Gastrocnemius medialis (tissue), 4 donors: ENCODE measurements around the gene SLC25A22. TPM values are rescaled to one million over a fixed set of nuclear protein-coding genes. Genes with fewer than 3 reads are reported as not detected.

Experiments
- ATAC-seq, 2 donors: fragments of 150-250 bp; one replicate each; pipeline ENCODE4 v1.9.1; 2016
- DNase-seq, 2 donors: peaks; one replicate each; pipeline ENCODE4 v3.0.0-alpha.2; 2019
- H3K27ac ChIP-seq, 4 donors: fragments of 200-600 bp; sonication (generic); 1 replicate in 1 of 4; 2 replicates in 3 of 4; pipeline ENCODE4 v1.5.1; 2016 to 2018; ENCODE audit warnings: mild to moderate bottlenecking in 2 of 4, moderate library complexity in 1 of 4
- H3K27me3 ChIP-seq, 3 donors: fragments of 200-600 bp; sonication (generic) in 2 of 3; 1 replicate in 1 of 3; 2 replicates in 2 of 3; pipeline versions ENCODE4 v1.5.1 to v1.6.0; 2016 to 2019; ENCODE audit warnings: mild to moderate bottlenecking in 1 of 3, moderate library complexity in 1 of 3
- H3K36me3 ChIP-seq, 2 donors: fragments of 200-600 bp; sonication (generic) in 1 of 2; one replicate each; pipeline ENCODE4 v1.5.1; 2017 to 2018
- H3K4me1 ChIP-seq, 2 donors: fragments of 200-600 bp; sonication (generic) in 1 of 2; one replicate each; pipeline ENCODE4 v1.5.1; 2016 to 2017; ENCODE audit warnings: mild to moderate bottlenecking in 2 of 2
- H3K4me3 ChIP-seq, 4 donors: fragments of 200-600 bp; sonication (generic) in 3 of 4; 1 replicate in 1 of 4; 2 replicates in 3 of 4; pipeline ENCODE4 v1.5.1; 2016 to 2019; ENCODE audit warnings: mild to moderate bottlenecking in 2 of 4
- H3K9me3 ChIP-seq, 3 donors: fragments of 200-600 bp; sonication (generic) in 2 of 3; 1 replicate in 1 of 3; 2 replicates in 2 of 3; pipeline ENCODE4 v1.5.1; 2016 to 2019
- POLR2A ChIP-seq, 2 donors: fragments of 450-650 bp; IDR thresholded peaks; one replicate each; pipeline ENCODE4 v1.6.1; 2017; ENCODE audit warnings: antibody characterized with exemption in 2 of 2, mild to moderate bottlenecking in 2 of 2, moderate library complexity in 2 of 2
- in situ Hi-C, 4 donors: fragments of 200-750 bp; cut with MboI; loops; one replicate each; pipeline versions ENCODE4 v1.15.0 to v1.8.0; 2017; ENCODE audit warnings: low sequenced_read_pairs in 4 of 4
- intact Hi-C: fragments of 100-400 bp; cut with DNase I; formaldehyde crosslinking; loops from one replicate; pipeline ENCODE4 v1.15.1; 2023; ENCODE audit warnings: low total_unique reads
- total RNA-seq, 4 donors: library from RNA; depleted of rRNA; stranded (reverse); fragments of >200 nt; gene quantifications; one replicate each; pipeline versions ENCODE4 v1.1.0 to v1.2.3, GENCODE V29; 2016
- TF ChIP-seq, protein P1 (sequence below), 5 experiments: fragments of 450-650 bp in 3 of 5; fragments of 200-600 bp in 2 of 5; sonication (generic) in 2 of 5; IDR thresholded peaks in 4 of 5; conservative IDR thresholded peaks in 1 of 5; 1 replicate in 4 of 5; 2 replicates in 1 of 5; pipeline ENCODE4 v1.5.1; 2016 to 2019; ENCODE audit warnings: antibody characterized with exemption in 5 of 5, mild to moderate bottlenecking in 3 of 5, moderate library complexity in 3 of 5

Gene SLC25A22
- total RNA-seq, 4 donors from 2014 or later, result 0.80 to 1.5 (median 1.0) TPM; not detected in 1

DNA sequence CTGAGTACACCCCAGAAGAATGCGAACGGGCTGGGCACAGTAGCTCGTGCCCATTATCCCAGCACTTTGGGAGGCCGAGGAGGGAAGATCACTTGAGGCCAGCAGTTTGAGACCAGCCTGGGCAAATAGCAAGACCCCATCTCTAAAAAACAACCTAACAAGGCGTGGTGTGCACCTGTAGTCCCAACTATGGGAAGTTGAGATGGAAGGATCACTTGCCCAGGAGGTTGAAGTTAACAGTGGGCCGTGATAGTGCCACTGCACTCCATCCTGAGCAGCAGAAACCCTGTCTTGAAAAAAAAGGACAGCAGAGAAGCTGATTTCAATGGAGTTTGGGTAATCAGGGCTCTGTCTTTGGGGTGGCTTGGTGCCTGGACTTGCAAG is 15.0 kb upstream of the SLC25A22 start:
- H3K9me3 ChIP-seq, result no peaks in the 10 kb centered on the region
- H3K27ac ChIP-seq, result peak overlapping the region in 3 of 4 donors; percentile 97 to 100 (median 100)
- ATAC-seq (no peak), DNase-seq (no peak)
- intact Hi-C loops, result no loop called here
- peaks cover 29 to 31% of the 10 kb centered on the region in 2 donors for H3K4me1 ChIP-seq
- no peaks in the 10 kb centered on the region for H3K27me3 ChIP-seq
- no peak overlapping the region for H3K4me3 ChIP-seq
- peaks cover 0 to 38% of the 10 kb centered on the region in 2 donors for H3K36me3 ChIP-seq
- no peak for TF ChIP-seq POLR2A (IDR thresholded peaks at IDR 0.05)
- TF ChIP-seq, protein P1, sequence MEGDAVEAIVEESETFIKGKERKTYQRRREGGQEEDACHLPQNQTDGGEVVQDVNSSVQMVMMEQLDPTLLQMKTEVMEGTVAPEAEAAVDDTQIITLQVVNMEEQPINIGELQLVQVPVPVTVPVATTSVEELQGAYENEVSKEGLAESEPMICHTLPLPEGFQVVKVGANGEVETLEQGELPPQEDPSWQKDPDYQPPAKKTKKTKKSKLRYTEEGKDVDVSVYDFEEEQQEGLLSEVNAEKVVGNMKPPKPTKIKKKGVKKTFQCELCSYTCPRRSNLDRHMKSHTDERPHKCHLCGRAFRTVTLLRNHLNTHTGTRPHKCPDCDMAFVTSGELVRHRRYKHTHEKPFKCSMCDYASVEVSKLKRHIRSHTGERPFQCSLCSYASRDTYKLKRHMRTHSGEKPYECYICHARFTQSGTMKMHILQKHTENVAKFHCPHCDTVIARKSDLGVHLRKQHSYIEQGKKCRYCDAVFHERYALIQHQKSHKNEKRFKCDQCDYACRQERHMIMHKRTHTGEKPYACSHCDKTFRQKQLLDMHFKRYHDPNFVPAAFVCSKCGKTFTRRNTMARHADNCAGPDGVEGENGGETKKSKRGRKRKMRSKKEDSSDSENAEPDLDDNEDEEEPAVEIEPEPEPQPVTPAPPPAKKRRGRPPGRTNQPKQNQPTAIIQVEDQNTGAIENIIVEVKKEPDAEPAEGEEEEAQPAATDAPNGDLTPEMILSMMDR (IDR thresholded peaks at IDR 0.05 in 4 of 5, conservative IDR thresholded peaks at IDR 0.05 in 1 of 5), result no peak
- in situ Hi-C loops, result no loop called here

DNA sequence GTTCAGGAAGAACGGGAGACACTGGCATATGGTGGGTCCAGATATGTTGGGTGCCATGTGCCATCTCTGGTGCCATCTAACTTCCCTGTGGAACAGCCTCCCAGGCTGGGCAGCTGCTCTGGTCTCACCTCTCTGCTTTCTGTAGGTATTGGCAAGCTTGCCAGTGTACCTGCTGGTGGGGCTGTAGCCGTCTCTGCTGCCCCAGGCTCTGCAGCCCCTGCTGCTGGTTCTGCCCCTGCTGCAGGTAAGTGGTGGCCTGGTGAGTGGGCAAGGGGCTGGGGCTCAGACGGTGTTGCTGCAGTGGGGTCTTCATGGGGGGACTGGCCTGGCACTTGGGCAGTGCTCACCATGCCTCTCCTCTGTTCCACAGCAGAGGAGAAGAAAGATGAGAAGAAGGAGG is 14.3 kb upstream of the SLC25A22 start:
- ATAC-seq (no peak), DNase-seq (no peak)
- peaks cover 0 to 38% of the 10 kb centered on the region in 2 donors for H3K36me3 ChIP-seq
- in situ Hi-C loops, result no loop called here
- H3K9me3 ChIP-seq, result no peaks in the 10 kb centered on the region
- H3K4me3 ChIP-seq, result no peak overlapping the region
- TF ChIP-seq, protein P1 (IDR thresholded peaks at IDR 0.05 in 4 of 5, conservative IDR thresholded peaks at IDR 0.05 in 1 of 5), result no peak
- no peak for TF ChIP-seq POLR2A (IDR thresholded peaks at IDR 0.05)
- peaks cover 32 to 33% of the 10 kb centered on the region in 2 donors for H3K4me1 ChIP-seq
- no peaks in the 10 kb centered on the region for H3K27me3 ChIP-seq
- intact Hi-C loops, result no loop called here
- peak overlapping the region; percentile 97 to 100 (median 100) for H3K27ac ChIP-seq

DNA sequence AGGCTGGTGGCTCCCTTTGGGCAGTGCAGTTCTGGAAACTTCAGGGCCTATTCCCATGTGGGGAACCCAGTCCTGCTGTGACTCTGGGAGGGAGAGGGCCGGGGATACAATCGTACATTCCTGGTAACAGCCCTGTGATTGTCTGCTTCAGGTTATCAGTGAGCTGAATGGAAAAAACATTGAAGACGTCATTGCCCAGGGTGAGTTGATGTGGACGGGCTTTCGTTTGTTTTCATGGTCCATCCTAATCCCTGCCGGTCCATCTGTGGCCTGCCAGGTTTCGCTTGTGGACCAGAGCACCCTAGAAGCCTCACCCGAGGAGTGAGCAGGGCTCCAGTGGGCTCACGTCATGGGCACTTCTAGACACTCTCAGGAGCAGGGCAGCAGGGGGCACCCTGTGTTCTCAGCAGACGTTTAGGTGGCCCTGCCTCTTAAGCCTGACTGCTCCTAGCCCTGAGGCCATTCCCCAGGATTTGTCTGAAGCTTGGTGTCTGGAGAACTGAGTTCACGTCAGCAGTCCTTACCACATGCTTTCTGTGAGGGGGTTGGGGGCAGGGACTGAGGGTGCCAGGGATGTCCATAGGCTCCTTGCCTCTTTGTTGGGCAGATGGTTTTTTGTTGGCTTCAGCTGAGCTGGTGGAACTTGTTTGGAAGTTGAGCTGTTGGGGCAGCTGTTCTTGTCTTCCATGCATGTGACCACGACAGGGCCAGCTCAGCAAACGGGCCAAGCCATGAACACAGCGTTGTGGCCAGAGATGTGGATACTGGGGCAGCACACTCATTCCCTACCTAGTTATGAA is 13.6 kb upstream of the SLC25A22 start:
- TF ChIP-seq, protein P1 (IDR thresholded peaks at IDR 0.05 in 4 of 5, conservative IDR thresholded peaks at IDR 0.05 in 1 of 5), result no peak
- TF ChIP-seq POLR2A (IDR thresholded peaks at IDR 0.05), result peak in 1 of 2 donors; percentile 25
- H3K27me3 ChIP-seq, result no peaks in the 10 kb centered on the region
- H3K36me3 ChIP-seq, result peaks cover 0 to 38% of the 10 kb centered on the region in 2 donors
- peak; percentile 66 to 82 for DNase-seq
- peaks cover 32 to 33% of the 10 kb centered on the region in 2 donors for H3K4me1 ChIP-seq
- peak; percentile 13 to 24 for ATAC-seq
- intact Hi-C loops, result no loop called here
- no peaks in the 10 kb centered on the region for H3K9me3 ChIP-seq
- in situ Hi-C loops, result no loop called here
- H3K27ac ChIP-seq, result peak overlapping the region; percentile 97 to 100 (median 100)
- H3K4me3 ChIP-seq, result peak overlapping the region; percentile 66 to 97 (median 78)

DNA sequence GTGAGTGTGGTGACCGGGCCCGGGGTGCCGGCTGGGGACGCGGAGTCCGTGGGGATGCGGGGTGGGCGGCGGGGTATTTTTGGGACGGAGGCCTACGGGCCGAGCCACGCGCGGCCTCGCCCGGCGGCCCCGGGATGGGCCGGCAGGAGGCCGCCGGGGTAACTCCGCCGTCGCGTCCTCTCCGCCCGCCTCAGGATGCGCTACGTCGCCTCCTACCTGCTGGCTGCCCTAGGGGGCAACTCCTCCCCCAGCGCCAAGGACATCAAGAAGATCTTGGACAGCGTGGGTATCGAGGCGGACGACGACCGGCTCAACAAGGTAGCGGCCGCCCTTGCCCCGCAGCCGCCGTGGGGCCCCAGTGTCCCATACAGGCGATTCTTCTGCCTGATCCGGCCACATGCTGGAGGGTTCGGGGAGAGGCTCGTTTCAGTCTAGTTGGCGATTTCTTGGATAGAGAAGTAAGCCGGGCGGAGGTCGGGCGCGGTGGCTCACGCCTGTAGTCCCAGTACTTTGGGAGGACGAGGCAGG is 12.0 kb upstream of the SLC25A22 start:
- Histone ChIP-seq H3K4me1 (peaks cover 35 to 37% of the 10 kb centered on the region in 2 donors), H3K9me3 (no peaks in the 10 kb centered on the region), H3K27me3 (no peaks in the 10 kb centered on the region), H3K36me3 (peaks cover 0 to 34% of the 10 kb centered on the region in 2 donors), H3K27ac (peak overlapping the region; percentile 97 to 100 (median 100)), H3K4me3 (peak overlapping the region; percentile 66 to 97 (median 78))
- ATAC-seq, result peak; percentile 1
- peak in 1 of 2 donors; percentile 6 for TF ChIP-seq POLR2A (IDR thresholded peaks at IDR 0.05)
- TF ChIP-seq, protein P1 (IDR thresholded peaks at IDR 0.05 in 4 of 5, conservative IDR thresholded peaks at IDR 0.05 in 1 of 5), result no peak
- in situ Hi-C loops (no loop called here), intact Hi-C loops (no loop called here)
- DNase-seq, result no peak
